ENCODE measurements around the gene TBC1D4. TPM values are rescaled to one million over a fixed set of nuclear protein-coding genes. Genes with fewer than 3 reads are reported as not detected.
"Not testable (repeated sequence)": the region's sequence is repeated elsewhere in the genome, so short reads cannot be mapped to it uniquely, and the experiment has no call there.

The TBC1D4 gene
- total and polyA plus RNA-seq, 12 donors: 41.6 to 324 (median 191) TPM

GRCh38 chr13:75440100-75440499 lies 41.9 kb downstream of the TBC1D4 start:
- WGBS, 4 donors: 65 to 78% (median 73%) methylated on average over 2 of the region's 2 CpGs
- Histone ChIP-seq H3K4me3 (no peak overlapping the region), H3K4me1 (replicated peaks in 1 of 2) (peaks cover 25 to 61% of the 10 kb centered on the region in 2 donors), H3K36me3 (replicated peaks in 1 of 2) (no peaks in the 10 kb centered on the region), H3K9me3 (replicated peaks in 1 of 3) (no peaks in the 10 kb centered on the region), H3K27ac (peak overlapping the region in 2 of 5 donors; percentile 30 to 45), H3K27me3 (no peaks in the 10 kb centered on the region)
- peak in 1 of 7 donors; percentile 41 for DNase-seq
- intact Hi-C loops (cut with DNase I): no loop called here
- TF ChIP-seq CTCF (IDR thresholded peaks at IDR 0.05) (no peak), POLR2A (IDR thresholded peaks at IDR 0.05) (no peak)

- WGBS, 4 donors: 29 to 38% (median 36%) methylated on average over 4 of the region's 4 CpGs
- intact Hi-C loops (cut with DNase I): no loop called here
- no peaks in the 10 kb centered on the region for H3K9me3 ChIP-seq (replicated peaks in 1 of 3)
- no peak for TF ChIP-seq CTCF (IDR thresholded peaks at IDR 0.05)
- no peak for TF ChIP-seq POLR2A (IDR thresholded peaks at IDR 0.05)
- no peaks in the 10 kb centered on the region for H3K27me3 ChIP-seq
- no peak overlapping the region for H3K4me3 ChIP-seq
- H3K27ac ChIP-seq: peak overlapping the region in 3 of 5 donors; percentile 15 to 41 (median 26)
- no peaks in the 10 kb centered on the region for H3K36me3 ChIP-seq (replicated peaks in 1 of 2)
- no peak for DNase-seq
- H3K4me1 ChIP-seq (replicated peaks in 1 of 2): peaks cover 31 to 44% of the 10 kb centered on the region in 2 donors
Measured at GRCh38 chr13:75437582-75438318, 44.2 kb downstream of the TBC1D4 start.

GRCh38 chr13:75434126-75434525 lies 47.8 kb downstream of the TBC1D4 start:
- WGBS, 4 donors: 94 to 100% (median 95%) methylated on average over 2 of the region's 2 CpGs
- H3K27ac ChIP-seq; H3K9me3 ChIP-seq (replicated peaks in 1 of 3); H3K4me3 ChIP-seq; DNase-seq; H3K36me3 ChIP-seq (replicated peaks in 1 of 2); intact Hi-C loops (cut with DNase I); H3K27me3 ChIP-seq: not testable (repeated sequence)
- H3K4me1 ChIP-seq (replicated peaks in 1 of 2): peaks cover 33 to 55% of the 10 kb centered on the region in 2 donors

GRCh38 chr13:75432811-75433244 lies 49.1 kb downstream of the TBC1D4 start:
- DNase-seq: peak in 2 of 7 donors; percentile 42 to 43
- intact Hi-C loops (cut with DNase I): no loop called here
- no peak for TF ChIP-seq CTCF (IDR thresholded peaks at IDR 0.05)
- no peak for TF ChIP-seq POLR2A (IDR thresholded peaks at IDR 0.05)
- WGBS, 4 donors: 40 to 57% (median 50%) methylated on average over 5 of the region's 5 CpGs
- Histone ChIP-seq H3K9me3 (replicated peaks in 1 of 3) (no peaks in the 10 kb centered on the region), H3K4me3 (no peak overlapping the region), H3K4me1 (replicated peaks in 1 of 2) (peaks cover 33 to 43% of the 10 kb centered on the region in 2 donors), H3K36me3 (replicated peaks in 1 of 2) (no peaks in the 10 kb centered on the region), H3K27me3 (no peaks in the 10 kb centered on the region), H3K27ac (peak overlapping the region in 3 of 5 donors; percentile 11 to 31 (median 22))

GRCh38 chr13:75432045-75432444 lies 49.9 kb downstream of the TBC1D4 start:
- no peak overlapping the region for H3K4me3 ChIP-seq
- no peaks in the 10 kb centered on the region for H3K9me3 ChIP-seq (replicated peaks in 1 of 3)
- TF ChIP-seq POLR2A (IDR thresholded peaks at IDR 0.05) (no peak), CTCF (IDR thresholded peaks at IDR 0.05) (no peak)
- peak overlapping the region in 3 of 5 donors; percentile 11 to 31 (median 22) for H3K27ac ChIP-seq
- DNase-seq: no peak
- no peaks in the 10 kb centered on the region for H3K36me3 ChIP-seq (replicated peaks in 1 of 2)
- H3K27me3 ChIP-seq: no peaks in the 10 kb centered on the region
- intact Hi-C loops (cut with DNase I): no loop called here
- H3K4me1 ChIP-seq (replicated peaks in 1 of 2): peaks cover 25 to 35% of the 10 kb centered on the region in 2 donors
- WGBS, 4 donors: 21 to 35% (median 32%) methylated on average over 2 of the region's 2 CpGs
